PFSK-1 (cell line): ENCODE results near the gene COP1.

ENCODE experiments used
- FOXP2 ChIP-seq: optimal IDR thresholded peaks from 2 replicates; pipeline ENCODE3; 2011; ENCODE audit warnings: borderline replicate concordance, control low read depth, inconsistent platforms; ENCODE audit not compliant: insufficient read depth; ENCODE audit errors: extremely low read length, extremely low read depth
- POLR2AphosphoS5 ChIP-seq: IDR thresholded peaks from 2 replicates; pipeline ENCODE4 v1.6.1; 2012; ENCODE audit warnings: low read depth, mild to moderate bottlenecking, control low read depth, low read length, moderate library complexity
- REST ChIP-seq, 2 experiments: IDR thresholded peaks; 2 replicates each; pipeline versions ENCODE4 v1.6.1 to v1.8.0; 2011 to 2012; ENCODE audit warnings: low read depth in 2 of 2, low read length in 2 of 2, control low read depth in 1 of 2, inconsistent platforms in 1 of 2, mild to moderate bottlenecking in 1 of 2, moderate library complexity in 1 of 2; ENCODE audit not compliant: insufficient read depth in 1 of 2
- SIN3A ChIP-seq: IDR thresholded peaks from 2 replicates; pipeline ENCODE4 v1.6.1; 2012; ENCODE audit warnings: mild to moderate bottlenecking, low read length, moderate library complexity, borderline replicate concordance; ENCODE audit not compliant: insufficient read depth
- TAF1 ChIP-seq: IDR thresholded peaks from 2 replicates; pipeline ENCODE4 v1.6.1; 2012; ENCODE audit warnings: low read length, control low read depth, borderline replicate concordance; ENCODE audit not compliant: insufficient read depth

COP1 gene

GRCh38 chr1:176051402-176051801, 155.7 kb downstream of the COP1 start:
- TF ChIP-seq REST (IDR thresholded peaks at IDR 0.05; ENCODE audit: insufficient read depth in 1 of 2, low read depth in 2 of 2, low read length in 2 of 2) (no peak), FOXP2 (no peak), SIN3A (no peak), TAF1 (no peak), POLR2AphosphoS5 (no peak)

GRCh38 chr1:176049582-176049981, 157.5 kb downstream of the COP1 start:
- no peak for TF ChIP-seq FOXP2
- no peak for TF ChIP-seq TAF1
- TF ChIP-seq REST (IDR thresholded peaks at IDR 0.05; ENCODE audit: insufficient read depth in 1 of 2, low read depth in 2 of 2, low read length in 2 of 2): no peak
- no peak for TF ChIP-seq SIN3A
- no peak for TF ChIP-seq POLR2AphosphoS5

GRCh38 chr1:176046926-176047325, 160.2 kb downstream of the COP1 start:
- no peak for TF ChIP-seq TAF1
- no peak for TF ChIP-seq SIN3A
- no peak for TF ChIP-seq REST (IDR thresholded peaks at IDR 0.05; ENCODE audit: insufficient read depth in 1 of 2, low read depth in 2 of 2, low read length in 2 of 2)
- no peak for TF ChIP-seq FOXP2
- no peak for TF ChIP-seq POLR2AphosphoS5

GRCh38 chr1:176043537-176043936, 163.5 kb downstream of the COP1 start:
- TF ChIP-seq SIN3A (no peak), POLR2AphosphoS5 (no peak), TAF1 (no peak), REST (IDR thresholded peaks at IDR 0.05; ENCODE audit: insufficient read depth in 1 of 2, low read depth in 2 of 2, low read length in 2 of 2) (no peak), FOXP2 (no peak)

- TF ChIP-seq FOXP2: no peak
- TF ChIP-seq REST (IDR thresholded peaks at IDR 0.05; ENCODE audit: insufficient read depth in 1 of 2, low read depth in 2 of 2, low read length in 2 of 2): no peak
- no peak for TF ChIP-seq TAF1
- TF ChIP-seq POLR2AphosphoS5: no peak
- TF ChIP-seq SIN3A: no peak
Observed at GRCh38 chr1:176033881-176034280, 173.2 kb downstream of the COP1 start.
